ENCODE measurements around the gene CAMK2G. TPM values are rescaled to one million over a fixed set of nuclear protein-coding genes. Genes with fewer than 3 reads are reported as not detected.
"Not testable (repeated sequence)": the region's sequence is repeated elsewhere in the genome, so short reads cannot be mapped to it uniquely, and the experiment has no call there.

CAMK2G gene
- total RNA-seq, result 10 to 100 TPM; 17.3 to 17.5 TPM
- 8.1 TPM for polyA plus RNA-seq

DNA sequence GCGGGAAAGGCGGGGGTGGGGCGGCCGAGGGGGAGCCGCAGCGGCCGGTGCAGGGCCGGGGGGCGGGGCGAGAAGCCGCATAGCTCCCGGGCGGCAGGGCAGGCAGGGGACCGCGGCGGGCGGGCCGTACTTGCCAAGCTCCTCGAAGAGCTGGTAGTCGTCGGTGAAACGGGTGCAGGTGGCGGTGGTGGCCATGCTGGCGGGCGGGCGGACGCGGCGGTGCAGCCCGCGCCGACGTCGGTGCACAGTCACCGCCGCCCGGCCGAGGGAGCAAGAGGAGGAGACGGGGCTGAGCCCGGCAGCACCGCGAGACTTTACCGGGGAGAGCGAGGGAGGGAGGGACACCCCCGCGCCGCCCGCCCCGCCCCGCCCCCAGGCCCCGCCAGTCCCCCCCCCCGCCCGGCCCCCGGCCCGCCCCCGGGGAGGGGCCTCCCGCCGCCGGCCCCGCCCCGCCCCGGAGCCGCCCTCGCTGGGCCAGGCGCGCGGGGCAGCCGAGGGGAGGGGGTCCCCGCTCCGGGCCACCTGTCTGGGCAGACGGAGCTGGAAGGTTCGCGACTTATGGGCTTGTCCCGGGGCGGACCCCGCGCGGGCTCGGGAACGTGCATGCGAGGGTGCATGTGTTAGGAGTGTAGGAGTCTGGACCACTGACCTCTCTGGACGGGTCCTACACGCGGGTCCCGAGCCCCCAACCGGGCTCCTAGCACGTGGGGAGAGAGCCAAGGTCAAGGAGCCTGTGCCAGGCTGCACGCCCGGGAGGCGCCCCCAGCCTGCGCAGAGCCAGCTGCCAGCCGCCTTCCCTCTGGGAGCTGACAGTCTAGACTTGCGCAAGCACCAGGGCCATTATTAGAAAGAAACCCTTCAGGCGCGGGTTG lies at the start of gene CAMK2G:
CAMK2G (minus strand) TSS at position 289 of the 872 bp plus-strand sequence; CDS start at position 195, 94 bp downstream.
- ChIA-PET POLR2A (interaction anchor here (1.0 to 2.1 kb wide), 6 partner anchors 8 to 102 kb away, joined by 3 to 10 read pairs (median 5); a partner anchor contains a TSS), CTCF (interaction anchor here (0.6 to 8.3 kb wide), 9 partner anchors 12 to 117 kb away, joined by 3 to 201 read pairs (median 5); a partner anchor contains a TSS)
- peak; percentile 76 to 91 (median 82) for DNase-seq
- Mint-ChIP-seq H3K36me3 (peaks cover 0 to 36% (median 4%) of the 10 kb centered on the region in 3 donors), H3K4me1 (peaks cover 50 to 78% (median 52%) of the 10 kb centered on the region in 3 donors), H3K27ac (peak within 1 kb of the TSS; percentile 86 to 97 (median 92)), H3K27me3 (no peaks in the 10 kb centered on the region), H3K9me3 (no peaks in the 10 kb centered on the region), H3K4me3 (peak within 1 kb of the TSS; percentile 85 to 98 (median 89))
- Histone ChIP-seq H3K27ac (ENCODE audit: low read depth, low read length) (peak within 1 kb of the TSS; percentile 78), H3K4me3 (ENCODE audit: low read length) (peak within 1 kb of the TSS; percentile 69), H3K9me3 (ENCODE audit: low read length) (no peaks in the 10 kb centered on the region), H3K27me3 (ENCODE audit: insufficient read depth, low read length, poor library complexity, severe bottlenecking) (no peaks in the 10 kb centered on the region), H3K4me1 (ENCODE audit: insufficient read depth, low read length) (peaks cover 57% of the 10 kb centered on the region), H3K36me3 (ENCODE audit: insufficient read depth, low read length) (peaks cover 9% of the 10 kb centered on the region)

DNA sequence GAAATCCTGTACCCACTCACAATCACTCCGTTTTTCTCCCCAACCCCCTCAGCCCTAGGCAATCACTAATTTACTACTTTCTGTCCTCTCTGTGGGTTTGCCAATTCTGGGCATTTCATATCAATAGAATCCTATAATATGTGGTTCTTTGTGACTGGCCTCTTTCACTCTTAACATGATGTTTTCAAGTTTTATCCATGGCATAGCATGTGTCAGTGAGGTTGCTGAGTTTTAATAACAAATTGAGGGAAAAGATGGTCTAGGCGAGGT lies 48.4 kb upstream of the CAMK2G start:
- no peaks in the 10 kb centered on the region for H3K36me3 ChIP-seq (ENCODE audit: insufficient read depth, low read length)
- no peaks in the 10 kb centered on the region for H3K9me3 ChIP-seq (ENCODE audit: low read length)
- peak overlapping the region in 2 of 7 donors; percentile 17 to 32 for H3K4me3 Mint-ChIP-seq
- H3K4me1 Mint-ChIP-seq, result peaks cover 21 to 34% (median 29%) of the 10 kb centered on the region in 3 donors
- H3K4me3 ChIP-seq (ENCODE audit: low read length), result no peak overlapping the region
- no peak for DNase-seq
- H3K27me3 Mint-ChIP-seq, result peaks cover 17 to 22% of the 10 kb centered on the region in 2 donors
- no peak overlapping the region for H3K27ac Mint-ChIP-seq
- no peak overlapping the region for H3K27ac ChIP-seq (ENCODE audit: low read depth, low read length)
- no peaks in the 10 kb centered on the region for H3K27me3 ChIP-seq (ENCODE audit: insufficient read depth, low read length, poor library complexity, severe bottlenecking)
- POLR2A ChIA-PET, result no interaction called here
- peaks cover 0 to 11% (median 7%) of the 10 kb centered on the region in 5 donors for H3K9me3 Mint-ChIP-seq
- H3K4me1 ChIP-seq (ENCODE audit: insufficient read depth, low read length), result peaks cover 29% of the 10 kb centered on the region
- H3K36me3 Mint-ChIP-seq, result peaks cover 0 to 9% (median 0%) of the 10 kb centered on the region in 3 donors
- CTCF ChIA-PET, result no interaction called here

DNA sequence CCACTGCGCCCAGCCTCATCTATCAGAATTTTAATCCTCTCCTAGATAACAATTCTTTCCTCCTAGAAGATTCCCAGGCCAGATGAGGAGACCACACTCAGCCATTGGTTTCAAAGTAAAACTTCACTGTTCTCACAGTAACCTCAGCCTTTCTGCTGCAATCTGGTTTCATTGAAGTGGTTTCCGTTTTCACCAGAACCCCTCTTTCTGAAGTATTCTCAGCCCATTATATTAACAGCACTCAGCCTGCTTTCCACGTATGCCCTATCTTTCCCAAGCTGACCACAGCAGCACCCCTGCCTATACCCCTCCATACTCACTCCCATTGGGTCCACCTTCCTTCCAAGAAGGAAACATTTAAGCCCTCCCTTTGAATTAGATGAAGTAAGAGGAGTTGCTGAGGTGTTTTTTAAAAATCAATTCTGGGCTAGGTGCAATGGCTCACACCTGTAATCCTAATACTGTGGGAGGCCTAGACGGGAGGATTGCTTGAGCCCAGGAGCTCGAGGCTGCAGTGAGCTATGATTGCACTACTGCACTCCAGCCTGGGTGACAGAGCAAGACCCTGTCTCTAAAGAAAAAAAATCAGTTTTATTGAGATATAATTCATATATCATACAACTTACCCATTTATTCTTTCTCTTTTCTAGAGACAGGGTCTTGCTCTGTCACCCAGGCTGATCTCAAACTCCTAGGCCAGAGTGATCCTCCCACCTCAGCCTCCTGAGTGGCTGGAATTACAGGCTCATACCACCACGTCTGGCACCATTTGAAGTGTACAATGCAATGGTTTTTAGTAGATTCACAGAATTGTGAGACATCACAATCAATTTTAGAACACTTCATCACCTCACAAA lies 47.9 kb upstream of the CAMK2G start:
- peaks cover 29% of the 10 kb centered on the region for H3K4me1 ChIP-seq (ENCODE audit: insufficient read depth, low read length)
- no peak overlapping the region for H3K4me3 ChIP-seq (ENCODE audit: low read length)
- CTCF ChIA-PET, result no interaction called here
- Mint-ChIP-seq H3K27ac (peak overlapping the region in 1 of 8 donors; percentile 70), H3K27me3 (peaks cover 15 to 22% of the 10 kb centered on the region in 2 donors), H3K4me1 (peaks cover 21 to 34% (median 29%) of the 10 kb centered on the region in 3 donors), H3K9me3 (peaks cover 0 to 11% (median 7%) of the 10 kb centered on the region in 5 donors), H3K36me3 (peaks cover 0 to 9% (median 0%) of the 10 kb centered on the region in 3 donors), H3K4me3 (peak overlapping the region in 6 of 7 donors; percentile 24 to 69 (median 60))
- H3K9me3 ChIP-seq (ENCODE audit: low read length), result no peaks in the 10 kb centered on the region
- POLR2A ChIA-PET, result interaction anchor here (0.6 kb wide), 1 partner anchor 82 kb away, joined by 4 read pairs; no protein-coding TSS in a partner anchor
- peak in 3 of 5 donors; percentile 7 to 71 (median 61) for DNase-seq
- no peaks in the 10 kb centered on the region for H3K36me3 ChIP-seq (ENCODE audit: insufficient read depth, low read length)
- H3K27me3 ChIP-seq (ENCODE audit: insufficient read depth, low read length, poor library complexity, severe bottlenecking), result no peaks in the 10 kb centered on the region
- no peak overlapping the region for H3K27ac ChIP-seq (ENCODE audit: low read depth, low read length)

DNA sequence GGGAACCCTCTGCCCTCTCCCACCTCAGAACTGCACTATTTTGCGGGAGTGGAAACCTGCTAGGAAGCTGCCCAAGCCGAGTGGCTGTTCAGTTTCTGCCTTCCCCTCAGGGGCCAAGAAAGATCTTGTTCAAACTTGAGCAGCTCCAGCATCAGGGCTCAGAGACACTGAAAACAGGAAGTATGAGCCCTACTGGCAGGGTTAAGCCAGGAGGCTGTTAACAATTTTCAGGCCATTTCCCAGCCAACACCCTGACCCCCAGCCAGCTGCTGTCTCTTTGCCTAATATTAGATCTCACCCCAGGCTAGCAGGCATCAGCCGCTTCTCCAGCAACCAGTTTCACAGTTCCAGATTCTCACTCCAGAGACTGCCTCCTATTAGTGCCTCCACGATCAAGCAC lies 45.7 kb upstream of the CAMK2G start:
- Mint-ChIP-seq H3K36me3 (peaks cover 0 to 9% (median 2%) of the 10 kb centered on the region in 3 donors), H3K27ac (peak overlapping the region in 1 of 8 donors; percentile 45), H3K4me3 (no peak overlapping the region), H3K9me3 (peaks cover 0 to 11% (median 10%) of the 10 kb centered on the region in 5 donors), H3K27me3 (peaks cover 12 to 13% of the 10 kb centered on the region in 2 donors), H3K4me1 (peaks cover 22 to 38% (median 32%) of the 10 kb centered on the region in 3 donors)
- H3K9me3 ChIP-seq (ENCODE audit: low read length), result no peaks in the 10 kb centered on the region
- peaks cover 29% of the 10 kb centered on the region for H3K4me1 ChIP-seq (ENCODE audit: insufficient read depth, low read length)
- no peaks in the 10 kb centered on the region for H3K27me3 ChIP-seq (ENCODE audit: insufficient read depth, low read length, poor library complexity, severe bottlenecking)
- no peak overlapping the region for H3K4me3 ChIP-seq (ENCODE audit: low read length)
- H3K27ac ChIP-seq (ENCODE audit: low read depth, low read length), result no peak overlapping the region
- POLR2A ChIA-PET, result interaction anchor here (0.7 kb wide), 1 partner anchor 20 kb away, joined by 3 read pairs; no protein-coding TSS in a partner anchor
- no peaks in the 10 kb centered on the region for H3K36me3 ChIP-seq (ENCODE audit: insufficient read depth, low read length)
- CTCF ChIA-PET, result interaction anchor here (3.6 kb wide), 1 partner anchor 21 kb away, joined by 22 read pairs; no protein-coding TSS in a partner anchor
- DNase-seq, result peak in 1 of 5 donors; percentile 16

DNA sequence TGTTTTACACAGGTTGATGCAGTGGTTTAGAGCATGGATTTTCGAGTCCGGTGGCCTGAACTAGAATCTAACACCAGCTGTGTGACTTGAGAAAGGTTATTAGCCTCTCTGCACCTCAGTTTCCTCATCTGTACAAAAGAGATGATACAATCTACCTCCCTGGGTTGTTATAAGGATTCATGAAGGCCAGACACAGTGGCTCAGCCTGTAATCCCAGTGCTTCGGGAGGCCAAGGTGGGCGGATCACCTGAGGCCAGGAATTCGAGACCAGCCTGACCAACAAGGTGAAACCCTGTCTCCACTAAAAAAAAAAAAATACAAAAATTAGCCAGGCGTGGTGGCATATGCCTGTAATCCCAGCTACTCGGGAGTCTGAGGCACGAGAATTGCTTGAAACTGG lies 45.1 kb upstream of the CAMK2G start:
- H3K36me3 ChIP-seq (ENCODE audit: insufficient read depth, low read length); DNase-seq; H3K4me3 ChIP-seq (ENCODE audit: low read length); H3K36me3 Mint-ChIP-seq; H3K27ac ChIP-seq (ENCODE audit: low read depth, low read length); H3K9me3 ChIP-seq (ENCODE audit: low read length); H3K27ac Mint-ChIP-seq; POLR2A ChIA-PET; H3K27me3 ChIP-seq (ENCODE audit: insufficient read depth, low read length, poor library complexity, severe bottlenecking): not testable (repeated sequence)
- peaks cover 22 to 35% (median 32%) of the 10 kb centered on the region in 3 donors for H3K4me1 Mint-ChIP-seq
- H3K4me1 ChIP-seq (ENCODE audit: insufficient read depth, low read length), result peaks cover 29% of the 10 kb centered on the region
- peak overlapping the region in 1 of 7 donors; percentile 66 for H3K4me3 Mint-ChIP-seq
- H3K27me3 Mint-ChIP-seq, result peaks cover 12% of the 10 kb centered on the region in 2 donors
- peaks cover 0 to 11% (median 10%) of the 10 kb centered on the region in 5 donors for H3K9me3 Mint-ChIP-seq
- CTCF ChIA-PET, result interaction anchor here (3.6 kb wide), 1 partner anchor 21 kb away, joined by 22 read pairs; no protein-coding TSS in a partner anchor

DNA sequence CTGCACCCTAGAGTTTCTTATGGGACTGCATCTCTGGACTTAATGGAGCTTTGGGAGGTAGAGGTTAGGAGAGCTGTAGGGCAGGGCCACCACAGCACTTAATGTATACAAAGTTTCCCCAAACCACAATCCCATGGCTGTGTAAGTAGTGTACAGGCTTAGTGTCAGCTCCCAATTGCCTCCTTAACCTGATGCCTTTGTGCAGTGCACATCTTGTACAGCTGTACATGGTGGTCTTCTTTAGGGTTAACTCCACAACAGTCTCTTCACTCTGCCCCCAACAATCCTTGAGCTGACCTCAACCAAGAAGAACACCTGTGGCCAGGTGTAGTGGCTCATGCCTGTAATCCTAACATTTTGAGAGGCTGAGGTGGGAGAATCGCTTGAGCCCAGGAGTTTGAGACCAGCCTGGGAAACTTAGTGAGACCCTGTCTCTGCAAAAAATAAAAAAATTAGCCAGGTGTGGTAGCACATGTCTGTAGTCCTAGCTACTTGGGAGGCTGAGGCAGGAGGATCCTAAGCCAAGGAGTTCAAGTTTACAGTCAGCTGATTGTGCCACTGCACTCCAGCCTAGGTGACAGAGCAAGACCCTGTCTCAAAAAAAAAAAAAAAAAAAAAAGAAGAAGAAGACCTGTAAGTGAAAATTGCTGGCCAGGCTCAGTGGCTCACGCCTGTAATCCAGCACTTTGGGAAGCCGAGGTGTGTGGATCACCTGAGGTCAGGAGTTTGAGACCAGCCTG lies 43.4 kb upstream of the CAMK2G start:
- ChIA-PET CTCF (interaction anchor here (0.6 to 3.6 kb wide), 4 partner anchors 8 to 38 kb away, joined by 3 to 22 read pairs (median 6); no protein-coding TSS in a partner anchor), POLR2A (no interaction called here)
- Histone ChIP-seq H3K36me3 (ENCODE audit: insufficient read depth, low read length) (no peaks in the 10 kb centered on the region), H3K4me1 (ENCODE audit: insufficient read depth, low read length) (peaks cover 27% of the 10 kb centered on the region), H3K9me3 (ENCODE audit: low read length) (no peaks in the 10 kb centered on the region), H3K4me3 (ENCODE audit: low read length) (no peak overlapping the region), H3K27ac (ENCODE audit: low read depth, low read length) (no peak overlapping the region), H3K27me3 (ENCODE audit: insufficient read depth, low read length, poor library complexity, severe bottlenecking) (no peaks in the 10 kb centered on the region)
- DNase-seq, result no peak
- H3K27ac Mint-ChIP-seq, result no peak overlapping the region
- H3K9me3 Mint-ChIP-seq, result peaks cover 0 to 11% (median 10%) of the 10 kb centered on the region in 5 donors
- peaks cover 12 to 14% of the 10 kb centered on the region in 2 donors for H3K27me3 Mint-ChIP-seq
- H3K4me1 Mint-ChIP-seq, result peaks cover 20 to 27% (median 22%) of the 10 kb centered on the region in 3 donors
- peaks cover 0 to 6% (median 2%) of the 10 kb centered on the region in 3 donors for H3K36me3 Mint-ChIP-seq
- H3K4me3 Mint-ChIP-seq, result no peak overlapping the region
